IPS-11a (cell line): ENCODE measurements around the gene TNFAIP2.

Experiments
- H3K4me3 ChIP-seq: one replicate; pipeline ENCODE4 v1.5.1; 2013; ENCODE audit warnings: low read depth, low read length, control low read depth

The TNFAIP2 gene

GRCh38 chr14:103093856-103094405 is 29.3 kb upstream of the TNFAIP2 start:
- H3K4me3 ChIP-seq, result no peak overlapping the region

- H3K4me3 ChIP-seq, result no peak within 1 kb of the TSS
These were observed 28.7 kb upstream of the TNFAIP2 start, which contains the start of gene EXOC3L4 for GRCh38 chr14:103094406-103095209. EXOC3L4 (plus strand) TSS chr14:103094725; CDS start chr14:103100220, 5,495 bp downstream.

DNA sequence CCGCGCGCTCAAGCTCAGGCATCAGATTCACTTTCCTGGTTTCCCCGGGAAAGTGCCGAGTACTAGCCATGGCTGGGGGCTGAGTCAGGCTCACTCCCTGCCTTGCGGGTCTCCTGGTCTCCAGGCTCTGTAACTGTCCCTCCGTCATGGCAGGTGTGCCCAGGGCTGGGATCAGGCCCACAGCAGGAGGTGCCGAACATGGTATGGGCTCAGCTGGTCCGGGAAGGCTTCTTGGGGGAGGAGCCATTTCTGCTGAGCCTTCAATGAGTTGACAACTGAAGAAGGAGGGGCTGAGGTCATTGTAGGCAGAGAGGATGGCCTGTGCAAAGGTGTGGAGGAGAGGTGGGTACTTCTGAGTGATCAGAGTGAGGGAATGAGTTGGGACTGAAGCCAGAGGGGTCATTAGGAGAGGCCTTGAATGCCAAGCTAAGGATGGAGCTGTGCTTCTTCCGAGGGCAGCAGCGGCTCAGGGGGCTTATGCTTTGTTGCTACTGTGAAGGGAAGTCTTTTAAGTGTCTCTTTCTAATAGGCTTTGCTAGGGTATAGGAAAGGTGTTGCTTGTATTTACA is 28.0 kb upstream of the TNFAIP2 start:
- H3K4me3 ChIP-seq, result no peak overlapping the region

DNA sequence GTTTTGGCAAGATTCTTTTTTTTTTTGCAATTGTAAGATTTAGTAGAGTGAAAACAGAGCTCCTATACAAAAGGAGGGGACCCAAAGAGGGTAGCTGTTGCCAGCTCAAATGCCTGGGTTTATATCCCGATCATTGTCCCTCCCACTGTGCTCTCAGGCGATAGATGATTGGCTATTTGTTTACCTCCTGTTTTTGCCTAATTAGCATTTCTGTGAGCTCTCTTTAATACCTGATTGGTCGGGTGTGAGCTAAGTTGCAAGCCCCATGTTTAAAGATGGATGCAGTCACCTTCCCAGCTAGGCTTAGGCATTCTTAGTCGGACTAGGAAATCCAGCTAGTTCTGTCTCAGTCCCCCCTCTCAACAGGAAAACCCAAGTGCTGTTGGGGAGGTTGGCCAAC is 26.9 kb upstream of the TNFAIP2 start:
- no peak overlapping the region for H3K4me3 ChIP-seq

- no peak overlapping the region for H3K4me3 ChIP-seq
These were observed 25.8 kb upstream of the TNFAIP2 start for GRCh38 chr14:103097244-103097993.

DNA sequence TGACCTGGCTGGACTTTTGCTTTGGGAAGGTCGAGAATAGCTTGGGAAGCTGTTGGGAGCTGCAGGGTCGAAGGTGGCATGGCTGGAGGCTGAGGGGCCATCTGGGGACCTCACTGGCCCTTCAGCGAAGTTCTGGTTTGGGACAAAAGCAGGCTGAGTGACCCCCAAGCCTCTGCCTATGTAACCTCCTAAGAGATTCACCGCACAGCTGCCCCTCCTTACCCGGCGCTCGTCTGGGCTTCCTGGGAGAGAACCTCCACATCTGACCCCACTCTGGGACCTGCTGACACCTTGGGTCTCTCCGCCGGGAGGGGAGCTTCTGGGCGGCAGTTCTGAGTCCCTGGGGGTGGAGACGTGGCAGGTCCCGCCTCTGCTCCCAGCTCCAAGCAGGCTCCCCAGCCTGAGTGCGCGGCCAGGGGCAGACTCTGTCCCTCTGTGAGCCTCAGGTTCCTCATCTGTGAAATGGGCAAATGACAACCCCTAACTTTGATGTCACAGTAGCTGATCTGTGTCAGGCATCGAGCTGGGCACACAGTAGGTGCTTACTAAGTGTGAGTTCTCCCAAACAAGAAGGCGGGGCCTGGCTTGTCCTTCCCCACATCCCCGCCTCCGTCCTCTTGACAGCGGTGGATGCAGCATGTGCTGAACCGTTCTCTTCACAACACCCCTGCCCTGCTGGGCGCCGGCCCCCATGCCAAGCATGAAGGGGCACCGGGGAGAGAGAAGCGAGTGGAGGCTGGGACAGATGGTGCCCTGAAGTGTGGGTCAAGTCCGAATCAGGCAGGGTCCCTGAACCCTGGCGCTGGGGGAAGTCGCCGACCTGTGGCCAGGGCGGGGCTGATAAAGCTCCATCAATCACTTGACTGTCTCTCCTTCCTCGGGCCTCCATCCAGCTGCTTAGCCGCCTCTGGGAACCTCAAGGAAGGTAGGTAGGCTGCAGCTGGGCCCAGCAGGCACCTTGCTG is 25.0 kb upstream of the TNFAIP2 start:
- no peak overlapping the region for H3K4me3 ChIP-seq

DNA sequence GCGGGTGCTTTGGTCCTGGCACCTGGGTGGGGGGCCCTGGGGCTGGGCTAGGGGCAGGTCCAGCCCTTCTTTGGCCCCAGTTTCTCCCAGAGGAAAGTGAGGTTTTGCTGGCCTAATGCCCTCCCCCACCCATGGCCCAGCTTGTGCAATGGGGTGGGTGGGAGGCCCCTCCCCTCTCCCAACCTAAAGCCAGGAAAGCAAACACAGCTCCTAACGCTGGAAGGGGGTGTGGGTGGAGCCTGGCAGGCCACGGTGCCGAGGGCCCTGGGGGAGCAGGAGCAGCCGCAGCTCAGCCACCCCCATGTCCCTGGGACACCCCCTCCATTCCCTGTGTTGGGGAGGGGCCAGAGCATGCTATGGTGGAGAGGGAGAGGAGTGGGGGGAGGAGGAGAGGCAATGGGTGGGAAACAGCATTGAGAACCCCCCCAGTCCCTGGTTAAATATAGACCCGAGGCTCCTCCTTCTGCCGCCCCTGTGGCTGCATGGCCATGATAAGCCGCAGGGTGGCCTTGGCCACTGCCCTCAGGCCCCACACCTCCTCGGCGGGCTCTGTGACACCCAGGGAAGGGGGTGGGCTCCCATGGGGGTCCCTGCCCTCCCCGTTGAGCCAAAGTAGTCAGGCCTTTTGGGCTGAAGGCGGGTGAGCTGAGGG is 24.1 kb upstream of the TNFAIP2 start:
- no peak overlapping the region for H3K4me3 ChIP-seq

DNA sequence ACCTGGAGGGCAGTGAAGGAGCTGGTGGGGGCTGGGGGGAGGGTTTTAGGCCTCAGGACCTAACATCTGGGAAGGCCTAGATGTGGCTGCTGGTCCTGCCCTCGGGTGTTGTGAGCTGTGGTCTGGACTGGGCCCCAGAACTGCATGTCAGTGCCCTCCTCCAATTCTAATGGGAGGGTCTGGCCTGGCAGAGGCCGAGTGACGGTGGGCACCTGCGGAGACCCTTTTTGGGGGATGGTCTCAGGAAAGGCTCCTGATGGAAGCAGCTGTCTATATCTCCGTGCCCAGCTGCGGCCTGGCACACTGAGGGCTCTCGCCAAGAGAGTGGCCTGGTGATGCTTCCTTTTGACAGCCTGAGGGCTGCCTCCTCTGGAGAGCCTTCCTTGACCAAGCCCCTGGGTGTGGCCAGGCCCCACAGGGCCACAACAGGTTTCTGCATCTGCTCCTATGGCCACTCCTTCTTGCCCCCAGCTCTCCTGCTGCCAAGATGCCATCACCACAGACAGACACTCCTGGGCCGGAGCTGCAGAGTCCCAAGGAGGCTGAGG is 23.5 kb upstream of the TNFAIP2 start:
- H3K4me3 ChIP-seq, result no peak overlapping the region

DNA sequence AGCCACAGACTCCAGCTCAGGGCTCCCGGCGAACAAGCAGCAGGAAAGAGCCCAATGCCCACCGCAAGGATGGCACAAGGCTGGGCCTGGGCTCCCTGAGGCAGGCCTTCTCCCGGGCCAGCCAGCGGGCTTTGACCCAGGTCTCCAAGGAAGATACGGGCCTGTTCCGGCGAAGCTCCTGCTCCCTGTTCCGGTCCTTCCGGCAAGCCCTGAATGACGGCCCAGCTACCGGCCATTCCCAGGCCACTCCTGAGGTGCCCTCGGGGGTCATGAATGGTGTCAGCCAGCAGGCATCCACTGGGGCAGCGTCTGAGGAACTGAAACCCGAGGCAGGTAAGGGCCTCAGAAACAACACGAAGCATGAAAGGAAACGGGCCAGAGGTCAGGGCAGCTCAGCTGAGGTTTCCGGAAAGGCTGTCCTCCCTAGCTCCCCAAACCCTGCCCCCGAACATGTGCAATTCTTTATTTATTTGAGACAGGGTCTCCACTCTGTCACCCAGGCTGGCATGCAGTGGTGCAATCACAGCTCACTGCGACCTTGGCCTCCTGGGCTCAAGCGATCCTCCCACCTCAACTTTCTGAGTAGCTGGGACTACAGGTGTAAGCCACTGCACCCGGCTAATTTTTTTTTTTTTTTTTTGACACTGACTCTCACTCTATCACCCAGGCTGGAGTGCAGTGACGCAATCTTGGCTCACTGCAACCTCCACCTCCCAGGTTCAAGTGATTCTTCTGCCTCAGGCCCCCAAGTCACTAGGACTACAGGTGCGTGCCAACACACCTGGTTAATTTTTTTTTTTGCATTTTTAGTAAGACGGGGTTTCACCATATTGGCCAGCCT is 22.8 kb upstream of the TNFAIP2 start:
- no peak overlapping the region for H3K4me3 ChIP-seq

DNA sequence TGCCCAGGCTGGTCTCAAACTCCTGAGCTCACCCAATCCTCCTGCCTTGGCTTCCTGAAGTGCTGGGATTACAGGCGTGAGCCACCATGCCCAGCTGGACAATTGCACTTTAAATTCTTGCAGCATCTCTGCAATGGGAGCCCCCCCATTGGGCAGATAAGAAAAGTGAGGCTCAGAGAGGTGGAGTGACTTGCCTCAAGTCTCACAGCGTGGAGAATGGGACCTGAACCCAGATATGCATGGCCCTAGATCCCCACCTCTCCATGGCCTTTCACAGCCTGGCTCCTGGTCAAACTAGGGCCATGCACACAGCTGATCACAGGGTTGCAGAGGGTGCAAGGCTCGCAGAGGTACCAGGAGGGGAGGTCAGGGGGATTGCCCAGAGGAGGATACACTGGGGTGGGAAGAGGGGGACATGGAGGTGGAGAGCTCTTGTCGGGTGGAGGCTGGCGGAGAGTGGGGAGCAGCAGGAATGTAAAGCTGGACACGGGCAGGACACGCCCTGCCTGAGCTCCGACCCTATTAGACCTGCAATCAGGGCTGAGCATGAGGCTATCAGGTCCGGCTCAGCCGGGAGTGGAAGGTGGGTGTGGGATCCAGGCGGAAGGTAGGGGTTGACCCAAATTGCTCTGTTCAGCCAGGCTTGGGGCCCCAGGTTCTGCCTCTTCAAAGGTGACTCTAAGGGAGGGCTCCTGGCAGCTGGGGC is 21.9 kb upstream of the TNFAIP2 start:
- no peak overlapping the region for H3K4me3 ChIP-seq

DNA sequence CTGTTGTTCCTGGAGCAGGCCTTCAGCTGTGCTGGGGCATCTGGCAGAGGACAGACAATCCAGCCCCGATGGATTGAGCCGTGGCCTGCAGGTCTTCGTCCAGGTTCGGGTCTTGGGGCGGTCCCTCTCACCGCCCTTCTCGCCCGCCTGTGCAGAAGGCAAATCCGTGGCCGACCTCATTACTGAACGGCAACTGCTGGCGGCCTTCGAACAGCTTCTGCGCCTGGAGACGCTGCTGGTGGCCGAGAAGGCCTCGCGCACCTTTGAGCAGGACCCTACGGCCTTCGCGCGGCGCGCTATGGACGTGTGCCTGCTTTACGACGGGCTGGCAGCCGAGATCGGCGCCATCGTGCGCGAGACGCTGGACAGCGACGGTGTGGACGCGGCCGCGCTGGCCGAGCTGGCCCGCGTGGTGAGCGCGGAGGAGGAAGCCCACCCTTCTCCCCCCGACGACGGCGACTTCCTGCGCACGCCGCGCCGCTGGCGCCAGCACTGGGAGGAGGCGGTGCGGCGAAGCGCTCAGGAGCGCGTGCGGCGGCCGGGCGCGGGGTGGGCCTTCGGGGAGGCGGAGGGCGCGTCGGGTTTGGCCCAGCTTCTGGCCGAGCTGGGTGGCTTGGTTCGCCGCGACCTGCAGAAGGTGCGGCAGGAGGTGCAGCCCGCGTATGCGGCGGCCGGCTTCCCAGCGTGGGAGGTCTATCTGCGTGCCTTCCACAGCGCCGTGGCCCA is 21.1 kb upstream of the TNFAIP2 start:
- H3K4me3 ChIP-seq, result no peak overlapping the region

- no peak overlapping the region for H3K4me3 ChIP-seq
These were observed 20.5 kb upstream of the TNFAIP2 start for GRCh38 chr14:103102689-103103260.

GRCh38 chr14:103103461-103104388 is 19.5 kb upstream of the TNFAIP2 start:
- no peak overlapping the region for H3K4me3 ChIP-seq

DNA sequence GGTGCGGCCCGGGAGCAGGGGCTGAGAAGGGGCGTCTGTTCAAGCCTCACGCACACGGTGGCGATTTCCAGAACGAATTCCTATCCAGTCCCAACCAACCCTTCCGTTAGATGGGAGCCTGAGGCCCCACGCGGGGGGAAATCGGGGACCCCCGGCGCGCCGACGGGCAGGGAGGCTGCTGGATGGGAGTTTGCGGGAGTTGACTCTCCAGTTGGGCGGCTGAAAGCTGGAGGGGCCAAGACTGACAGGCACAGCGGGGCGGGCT is 18.9 kb upstream of the TNFAIP2 start:
- H3K4me3 ChIP-seq, result no peak overlapping the region

GRCh38 chr14:103104654-103105452 is 18.4 kb upstream of the TNFAIP2 start:
- H3K4me3 ChIP-seq, result no peak overlapping the region
